ENCODE data around the gene PLCB4.
"Not testable (repeated sequence)": the region's sequence is repeated elsewhere in the genome, so short reads cannot be mapped to it uniquely, and the experiment has no call there.

The PLCB4 gene

DNA sequence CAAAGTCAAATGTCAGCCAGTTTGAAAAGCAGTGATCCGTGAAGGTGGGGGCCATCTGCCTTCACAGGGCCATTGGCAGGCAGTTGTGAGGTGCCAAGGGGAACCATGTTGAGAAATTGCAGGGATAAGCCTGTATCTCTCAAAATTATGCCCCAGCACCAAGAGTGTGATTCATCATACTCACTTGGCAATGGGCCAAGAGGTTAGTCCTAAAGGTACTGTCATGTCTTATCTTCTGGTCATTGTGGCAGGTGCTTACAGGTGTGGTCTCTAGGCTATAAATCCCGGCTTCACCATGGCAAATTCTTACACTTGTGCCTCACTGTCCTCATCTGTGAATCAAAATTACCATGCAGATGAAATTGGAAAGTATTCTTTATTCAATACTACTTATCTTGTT is 294.8 kb downstream of the PLCB4 start:
- DNase-seq (ENCODE audit: insufficient read length): no peak
- TF ChIP-seq POLR2AphosphoS5 (IDR thresholded peaks at IDR 0.05; ENCODE audit: low read depth, low read length): no peak
- TF ChIP-seq POLR2A (IDR thresholded peaks at IDR 0.05; ENCODE audit: low read depth, low read length): no peak
- TF ChIP-seq TAF1 (IDR thresholded peaks at IDR 0.05; ENCODE audit: borderline replicate concordance, low read depth, low read length): no peak
- FAIRE-seq: no peak

GRCh38 chr20:9367328-9367727 is 298.4 kb downstream of the PLCB4 start:
- FAIRE-seq (no peak), DNase-seq (ENCODE audit: insufficient read length) (no peak)
- TF ChIP-seq POLR2A (IDR thresholded peaks at IDR 0.05; ENCODE audit: low read depth, low read length) (no peak), POLR2AphosphoS5 (IDR thresholded peaks at IDR 0.05; ENCODE audit: low read depth, low read length) (no peak), TAF1 (IDR thresholded peaks at IDR 0.05; ENCODE audit: borderline replicate concordance, low read depth, low read length) (no peak)

DNA sequence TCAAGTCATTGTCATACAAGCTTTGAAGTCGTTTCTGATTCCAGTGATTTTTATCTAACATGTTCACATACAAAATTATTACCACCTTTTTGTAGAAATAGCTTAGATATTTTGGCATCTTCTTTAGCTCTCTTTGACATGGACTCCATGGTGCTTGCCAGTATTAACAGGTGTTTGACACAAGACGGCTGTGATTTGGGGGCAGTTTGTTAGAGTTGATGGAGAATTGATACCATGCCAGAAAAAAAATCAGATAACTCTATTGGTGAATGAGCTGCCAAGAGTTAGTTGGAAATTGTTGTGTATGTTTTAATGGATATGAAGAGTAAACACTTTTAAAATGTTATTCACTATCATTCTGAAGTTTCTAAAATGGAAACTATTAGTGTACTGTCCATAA is 298.9 kb downstream of the PLCB4 start:
- no peak for DNase-seq (ENCODE audit: insufficient read length)
- FAIRE-seq: no peak

GRCh38 chr20:9368893-9369292 is 300.0 kb downstream of the PLCB4 start:
- TF ChIP-seq POLR2AphosphoS5 (IDR thresholded peaks at IDR 0.05; ENCODE audit: low read depth, low read length) (no peak), TAF1 (IDR thresholded peaks at IDR 0.05; ENCODE audit: borderline replicate concordance, low read depth, low read length) (no peak), POLR2A (IDR thresholded peaks at IDR 0.05; ENCODE audit: low read depth, low read length) (no peak)
- FAIRE-seq (no peak), DNase-seq (ENCODE audit: insufficient read length) (no peak)

More for the DNA sequence above, 298.9 kb downstream of the PLCB4 start:
- TF ChIP-seq POLR2A (IDR thresholded peaks at IDR 0.05; ENCODE audit: low read depth, low read length) (no peak), POLR2AphosphoS5 (IDR thresholded peaks at IDR 0.05; ENCODE audit: low read depth, low read length) (no peak)

DNA sequence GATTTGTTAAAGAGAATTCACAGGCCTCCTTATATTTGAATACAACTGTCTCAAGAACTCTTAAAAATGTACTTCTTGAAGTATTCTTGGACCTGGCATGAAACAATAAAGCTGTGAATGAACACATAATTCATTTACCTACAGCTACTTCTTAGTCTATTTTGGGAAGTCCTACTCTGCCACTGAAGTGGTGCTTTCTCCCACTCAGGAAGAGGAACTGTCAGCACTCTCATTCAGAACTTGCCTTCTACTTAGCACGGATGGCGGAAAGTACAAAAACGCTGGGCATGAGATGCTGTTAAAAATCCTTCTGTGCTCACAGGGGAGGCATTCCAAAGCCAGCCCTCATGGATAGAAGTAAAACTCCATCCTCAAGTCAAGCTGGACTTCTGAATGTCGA is 300.7 kb downstream of the PLCB4 start:
- TF ChIP-seq POLR2A (IDR thresholded peaks at IDR 0.05; ENCODE audit: low read depth, low read length) (no peak), POLR2AphosphoS5 (IDR thresholded peaks at IDR 0.05; ENCODE audit: low read depth, low read length) (no peak), TAF1 (IDR thresholded peaks at IDR 0.05; ENCODE audit: borderline replicate concordance, low read depth, low read length) (no peak)
- FAIRE-seq: no peak
- DNase-seq (ENCODE audit: insufficient read length): no peak

GRCh38 chr20:9374072-9374471 is 305.2 kb downstream of the PLCB4 start:
- TF ChIP-seq POLR2A (IDR thresholded peaks at IDR 0.05; ENCODE audit: low read depth, low read length): no peak
- TF ChIP-seq POLR2AphosphoS5 (IDR thresholded peaks at IDR 0.05; ENCODE audit: low read depth, low read length): no peak
- no peak for TF ChIP-seq TAF1 (IDR thresholded peaks at IDR 0.05; ENCODE audit: borderline replicate concordance, low read depth, low read length)
- no peak for DNase-seq (ENCODE audit: insufficient read length)
- no peak for FAIRE-seq

- no peak for FAIRE-seq
- TF ChIP-seq TAF1 (IDR thresholded peaks at IDR 0.05; ENCODE audit: borderline replicate concordance, low read depth, low read length): no peak
- no peak for TF ChIP-seq POLR2AphosphoS5 (IDR thresholded peaks at IDR 0.05; ENCODE audit: low read depth, low read length)
- no peak for TF ChIP-seq POLR2A (IDR thresholded peaks at IDR 0.05; ENCODE audit: low read depth, low read length)
- DNase-seq (ENCODE audit: insufficient read length): no peak
Measured at GRCh38 chr20:9374480-9374879, 305.6 kb downstream of the PLCB4 start.

DNA sequence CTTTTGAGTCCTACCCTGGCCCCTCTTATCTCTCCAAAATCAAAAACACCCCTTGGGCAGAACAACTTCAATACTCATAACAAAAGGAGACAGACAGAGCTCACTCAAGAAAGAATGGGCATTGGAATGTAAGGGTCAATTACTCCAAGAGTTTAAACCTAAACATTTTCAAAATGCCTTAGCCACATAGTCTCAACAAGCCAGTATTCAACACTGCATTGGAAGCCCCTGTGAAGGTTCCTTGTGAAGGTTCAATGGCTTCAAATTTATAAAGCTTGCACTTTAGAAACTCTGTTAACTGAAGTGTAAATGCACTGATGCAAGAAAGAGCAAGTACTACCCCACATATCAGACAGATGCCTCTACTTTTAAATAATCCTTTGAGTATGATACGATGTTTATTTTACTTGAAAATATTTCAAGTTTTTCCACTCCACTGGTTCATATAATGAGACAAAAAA is 306.4 kb downstream of the PLCB4 start:
- TF ChIP-seq POLR2A (IDR thresholded peaks at IDR 0.05; ENCODE audit: low read depth, low read length) (no peak), POLR2AphosphoS5 (IDR thresholded peaks at IDR 0.05; ENCODE audit: low read depth, low read length) (no peak), TAF1 (IDR thresholded peaks at IDR 0.05; ENCODE audit: borderline replicate concordance, low read depth, low read length) (no peak)
- DNase-seq (ENCODE audit: insufficient read length) (no peak), FAIRE-seq (no peak)

GRCh38 chr20:9377007-9377406 is 308.1 kb downstream of the PLCB4 start:
- no peak for FAIRE-seq
- TF ChIP-seq POLR2A (IDR thresholded peaks at IDR 0.05; ENCODE audit: low read depth, low read length): no peak
- no peak for TF ChIP-seq POLR2AphosphoS5 (IDR thresholded peaks at IDR 0.05; ENCODE audit: low read depth, low read length)
- TF ChIP-seq TAF1 (IDR thresholded peaks at IDR 0.05; ENCODE audit: borderline replicate concordance, low read depth, low read length): no peak
- no peak for DNase-seq (ENCODE audit: insufficient read length)

DNA sequence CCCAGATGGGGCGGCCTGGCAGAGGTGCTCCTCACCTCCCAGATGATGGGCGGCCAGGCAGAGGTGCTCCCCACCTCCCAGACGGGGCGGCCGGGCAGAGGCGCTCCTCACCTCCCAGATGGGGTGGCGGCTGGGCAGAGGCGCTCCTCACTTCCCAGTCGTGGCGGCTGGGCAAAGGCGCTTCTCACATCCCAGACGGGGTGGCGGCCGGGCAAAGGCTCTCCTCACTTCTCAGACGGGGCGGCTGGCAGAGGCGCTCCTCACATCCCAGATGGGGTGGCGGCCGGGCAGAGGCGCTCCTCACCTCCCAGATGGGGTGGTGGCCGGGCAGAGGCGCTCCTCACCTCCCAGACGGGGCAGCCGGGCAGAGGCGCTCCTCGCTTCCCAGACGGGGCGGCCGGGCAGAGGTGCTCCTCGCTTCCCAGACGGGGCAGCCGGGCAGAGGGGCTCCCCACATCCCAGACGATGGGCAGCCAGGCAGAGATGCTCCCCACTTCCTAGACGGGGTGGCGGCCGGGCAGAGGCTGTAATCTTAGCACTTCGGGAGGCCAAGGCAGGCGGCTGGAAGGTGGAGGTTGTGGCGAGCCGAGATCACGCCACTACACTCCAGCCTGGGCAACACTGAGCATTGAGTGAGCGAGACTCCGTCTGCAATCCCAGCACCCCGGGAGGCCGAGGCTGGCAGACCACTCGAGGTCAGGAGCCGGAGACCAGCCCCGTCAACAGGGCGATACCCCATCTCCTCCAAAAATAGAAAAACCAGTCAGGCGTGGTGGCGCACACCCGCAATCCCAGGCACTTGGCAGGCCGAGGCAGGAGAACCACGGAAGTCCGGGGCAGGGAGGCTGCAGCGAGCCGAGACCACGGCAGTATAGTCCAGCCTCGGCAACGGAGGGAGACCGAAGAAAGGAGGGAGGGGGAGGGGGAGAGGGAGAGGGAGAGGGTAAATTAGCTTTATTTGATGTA is 316.7 kb downstream of the PLCB4 start:
- FAIRE-seq; DNase-seq (ENCODE audit: insufficient read length): not testable (repeated sequence)

- no peak for FAIRE-seq
- no peak for DNase-seq (ENCODE audit: insufficient read length)
- no peak for TF ChIP-seq TAF1 (IDR thresholded peaks at IDR 0.05; ENCODE audit: borderline replicate concordance, low read depth, low read length)
- no peak for TF ChIP-seq POLR2A (IDR thresholded peaks at IDR 0.05; ENCODE audit: low read depth, low read length)
- TF ChIP-seq POLR2AphosphoS5 (IDR thresholded peaks at IDR 0.05; ENCODE audit: low read depth, low read length): no peak
Measured at GRCh38 chr20:9388160-9388812, 319.4 kb downstream of the PLCB4 start.

DNA sequence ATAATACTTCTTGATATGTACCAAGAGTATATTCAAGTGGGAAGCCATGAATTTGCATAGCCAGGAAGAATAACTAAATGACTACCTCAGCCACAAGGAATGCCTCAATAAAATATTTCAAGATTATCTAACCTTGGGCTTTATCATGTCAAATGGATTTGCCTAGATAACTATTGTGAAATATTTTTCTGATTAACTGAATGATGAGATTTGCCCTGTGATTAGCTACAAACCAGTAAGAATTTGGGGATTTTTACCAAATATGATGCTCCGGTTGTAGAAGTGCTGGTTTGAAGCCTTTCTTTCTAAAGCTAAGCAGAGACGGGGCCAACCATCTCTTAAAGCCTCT is 319.9 kb downstream of the PLCB4 start:
- no peak for FAIRE-seq

More for the DNA sequence above, 319.9 kb downstream of the PLCB4 start:
- no peak for TF ChIP-seq TAF1 (IDR thresholded peaks at IDR 0.05; ENCODE audit: borderline replicate concordance, low read depth, low read length)
- TF ChIP-seq POLR2A (IDR thresholded peaks at IDR 0.05; ENCODE audit: low read depth, low read length): no peak
- no peak for TF ChIP-seq POLR2AphosphoS5 (IDR thresholded peaks at IDR 0.05; ENCODE audit: low read depth, low read length)
- DNase-seq (ENCODE audit: insufficient read length): no peak
